Measurements from ENCODE around the gene BNIPL. TPM values are rescaled to one million over a fixed set of nuclear protein-coding genes. Genes with fewer than 3 reads are reported as not detected.

BNIPL gene
- total and polyA plus RNA-seq, 2 of the 8 experiments (the other 6 are each of a cell fraction or from before 2014, with no cell fraction given): 2.4 to 3.3 TPM

DNA sequence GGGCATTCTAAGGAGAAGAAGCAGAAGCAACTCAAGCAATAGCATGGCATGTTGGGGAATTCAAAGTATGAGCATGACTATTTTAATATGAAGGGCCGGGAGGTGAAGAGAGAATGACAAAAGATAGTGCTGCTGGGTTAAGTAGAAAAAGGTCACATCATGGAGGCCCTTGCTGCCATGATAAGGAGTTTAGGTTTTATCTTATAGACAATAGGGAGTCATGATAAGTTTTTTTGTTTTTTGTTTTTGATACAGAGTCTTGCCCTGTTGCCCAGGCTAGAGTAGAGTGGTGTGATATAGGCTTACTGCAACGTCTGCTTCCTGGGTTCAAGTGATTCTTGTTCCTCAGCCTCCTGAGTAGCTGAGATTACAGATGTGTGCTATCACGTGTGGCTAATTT lies 3.1 kb downstream of the BNIPL start:
- H3K23ac ChIP-seq (ENCODE audit: insufficient read length): no peak overlapping the region
- DNase-seq (ENCODE audit: low read depth in 1 of 2, low spot score in 2 of 2): no peak
- no peak overlapping the region for H2AFZ ChIP-seq (ENCODE audit: low read length)
- H2BK20ac ChIP-seq (ENCODE audit: low read length): no peak overlapping the region
- H2BK120ac ChIP-seq (replicated peaks; ENCODE audit: low read depth, low read length): no peak overlapping the region
- H3K23me2 ChIP-seq (ENCODE audit: low read depth, low read length): no peaks in the 10 kb centered on the region
- no peak for FAIRE-seq
- no peak overlapping the region for H2AK5ac ChIP-seq (ENCODE audit: low read depth, low read length)
- no peak overlapping the region for H4K5ac ChIP-seq (ENCODE audit: insufficient read length, low read depth, low read length)
- H4K8ac ChIP-seq (ENCODE audit: extremely low read depth, insufficient read depth, low read length): no peak overlapping the region
- TF ChIP-seq CBX5 (IDR thresholded peaks at IDR 0.05; ENCODE audit: low read depth, low read length) (no peak), EGR1 (IDR thresholded peaks at IDR 0.05; ENCODE audit: borderline replicate concordance, low read depth, low read length) (no peak), BCL11A (IDR thresholded peaks at IDR 0.05; ENCODE audit: low read depth in 2 of 2, low read length in 2 of 2) (no peak), GTF2F1 (IDR thresholded peaks at IDR 0.05; ENCODE audit: borderline replicate concordance, low read depth, low read length) (no peak), KDM5A (IDR thresholded peaks at IDR 0.05; ENCODE audit: low read length) (no peak), BACH1 (IDR thresholded peaks at IDR 0.05; ENCODE audit: low read length) (no peak), SRF (IDR thresholded peaks at IDR 0.05; ENCODE audit: low read depth, low read length) (no peak), SIN3A (conservative IDR thresholded peaks at IDR 0.05 in 1 of 2, IDR thresholded peaks at IDR 0.05 in 1 of 2; ENCODE audit: low read depth in 1 of 2, low read length in 2 of 2) (no peak), RFX5 (IDR thresholded peaks at IDR 0.05; ENCODE audit: borderline replicate concordance, low read depth, low read length) (no peak), KDM4A (IDR thresholded peaks at IDR 0.05; ENCODE audit: low read depth, low read length, severe bottlenecking) (no peak), ASH2L (IDR thresholded peaks at IDR 0.05; ENCODE audit: low read length) (no peak), SUZ12 (IDR thresholded peaks at IDR 0.05; ENCODE audit: low read length) (no peak)
- ChIA-PET POLR2A (ENCODE audit: partially characterized antibody) (interaction anchor here (1.0 to 6.4 kb wide), 5 partner anchors 9 to 106 kb away, joined by 3 to 58 read pairs (median 3); partner anchors contain the start of gene C1orf56), CTCF (ENCODE audit: partially characterized antibody) (interaction anchor here (1.9 kb wide), 1 partner anchor 9 kb away, joined by 6 read pairs; no protein-coding TSS in a partner anchor)
- H3K27me3 ChIP-seq (replicated peaks in 1 of 4; ENCODE audit: control insufficient read depth in 3 of 4, extremely low read depth in 1 of 4, insufficient read depth in 3 of 4, low read length in 3 of 4): no peaks in the 10 kb centered on the region
- H3K9me3 ChIP-seq (ENCODE audit: insufficient read depth in 2 of 2, low read depth in 1 of 2, low read length in 1 of 2): no peaks in the 10 kb centered on the region; a peak in 1 of 4 replicates
- H3K79me1 ChIP-seq (ENCODE audit: low read depth, low read length): no peaks in the 10 kb centered on the region
- H2BK12ac ChIP-seq (ENCODE audit: low read depth, low read length): no peak overlapping the region
- H3K36me3 ChIP-seq (ENCODE audit: control insufficient read depth in 2 of 4, insufficient read depth in 4 of 4, low read length in 3 of 4): peaks cover 0 to 8% (median 3%) of the 10 kb centered on the region in 4 experiments; a peak in 4 of 8 replicates
- no peaks in the 10 kb centered on the region for H3K79me2 ChIP-seq (ENCODE audit: control insufficient read depth in 1 of 2, insufficient read depth in 2 of 2, low read length in 2 of 2)
- no peak overlapping the region for H3K27ac ChIP-seq (ENCODE audit: low read depth, low read length)
- H2BK15ac ChIP-seq (ENCODE audit: low read length): no peak overlapping the region
- H3K18ac ChIP-seq (ENCODE audit: extremely low read depth, low read length): no peak overlapping the region
- no peaks in the 10 kb centered on the region for H4K20me1 ChIP-seq (replicated peaks in 1 of 2; ENCODE audit: control insufficient read depth in 1 of 2, insufficient read depth in 2 of 2, low read length in 2 of 2)
- no peak overlapping the region for H3K9ac ChIP-seq (replicated peaks in 1 of 4; ENCODE audit: extremely low read depth in 1 of 4, low read depth in 3 of 4, low read length in 3 of 4)
- no peak overlapping the region for H3K4ac ChIP-seq (replicated peaks; ENCODE audit: insufficient read length, low read depth, low read length)
- no peak overlapping the region for H3K4me3 ChIP-seq (ENCODE audit: extremely low read depth in 1 of 4, insufficient read depth in 2 of 4, low read depth in 3 of 4, low read length in 4 of 4)
- no peak overlapping the region for H2BK5ac ChIP-seq (ENCODE audit: low read depth, low read length)
- no peak overlapping the region for H4K91ac ChIP-seq (replicated peaks; ENCODE audit: insufficient read length, low read length)
- H3K14ac ChIP-seq (ENCODE audit: insufficient read length): no peak overlapping the region
- peaks cover 0 to 3% (median 0%) of the 10 kb centered on the region in 4 experiments; a peak in 3 of 7 replicates for H3K4me1 ChIP-seq (replicated peaks in 1 of 4; ENCODE audit: control insufficient read depth in 3 of 4, insufficient read depth in 4 of 4, low read length in 3 of 4)
- 83% methylated on average over 3 of the region's 3 CpGs; no CpG with 5 or more reads in 1 of the 2 experiments for WGBS, 2 experiments (ENCODE audit: extremely low coverage in 1 of 2, insufficient coverage in 1 of 2, insufficient read length in 1 of 2, insufficient replicate concordance in 2 of 2, low coverage in 1 of 2, low lambda C conversion rate in 2 of 2, missing lambda C conversion rate in 1 of 2)
- H3K4me2 ChIP-seq (ENCODE audit: insufficient read depth in 1 of 2, low read depth in 2 of 2, low read length in 2 of 2): no peak overlapping the region
- H3K56ac ChIP-seq (replicated peaks; ENCODE audit: insufficient read length, low read depth, low read length): no peak overlapping the region

Data from H1 (cell line).